PC-3 (cell line): Measurements from ENCODE around the gene SURF6. TPM values are rescaled to one million over a fixed set of nuclear protein-coding genes. Genes with fewer than 3 reads are reported as not detected.
A peak's percentile ranks its signal among the peaks of the same experiment; 100 is the strongest.
"Not testable (repeated sequence)": the region's sequence is repeated elsewhere in the genome, so short reads cannot be mapped to it uniquely, and the experiment has no call there.

Source experiments
- ATAC-seq: fragments of 200-7000 bp; cut with Tn5 transposase; 2 replicates; pipeline ENCODE4 v1.9.1; 2020; ENCODE audit warnings: mild to moderate bottlenecking, moderate library complexity
- BruUV-seq: library from RNA; stranded (reverse); fragments of 400-500 nt; replicated peaks from 2 replicates; lab custom pipeline; 2021; lab: Mats Ljungman, UMichigan
- CTCF ChIA-PET: fragments of 300-600 bp; sonication (Branson Sonifier 250); formaldehyde crosslinking; loops from one replicate; lab custom pipeline; 2022; ENCODE audit warnings: antibody characterized with exemption; lab: Charles Lee
- POLR2A ChIA-PET: fragments of 300-600 bp; sonication (Branson Sonifier 250); formaldehyde crosslinking; loops from one replicate; lab custom pipeline; 2022; ENCODE audit warnings: antibody characterized with exemption; ENCODE audit not compliant: unreplicated experiment; lab: Charles Lee
- DNase-seq: peaks from one replicate; pipeline ENCODE4 v3.0.0-alpha.2; 2015
- H2AFZ ChIP-seq: fragments of 300-600 bp; sonication (generic); 2 replicates; pipeline ENCODE4 v1.6.0; 2016; ENCODE audit warnings: antibody characterized with exemption, low read length
- H3F3A ChIP-seq: fragments of 300-600 bp; sonication (generic); one replicate; pipeline ENCODE4 v1.6.0; 2017; ENCODE audit warnings: antibody characterized with exemption, low read length, control low read depth, mild to moderate bottlenecking; ENCODE audit not compliant: unreplicated experiment
- H3K27ac ChIP-seq: fragments of 300-600 bp; sonication (generic); 2 replicates; pipeline ENCODE4 v1.5.1; 2016; ENCODE audit warnings: mild to moderate bottlenecking, low read length
- H3K27me3 ChIP-seq: fragments of 300-600 bp; sonication (generic); 2 replicates; pipeline ENCODE4 v1.6.1; 2016; ENCODE audit warnings: low read length, mixed read lengths
- H3K36me3 ChIP-seq: fragments of 300-600 bp; sonication (generic); 2 replicates; pipeline ENCODE4 v1.6.1; 2016; ENCODE audit warnings: low read depth, mixed run types, low read length, mixed read lengths
- H3K4me1 ChIP-seq: fragments of 300-600 bp; sonication (generic); 2 replicates; pipeline ENCODE4 v1.5.1; 2016; ENCODE audit warnings: low read length; ENCODE audit not compliant: insufficient read depth
- H3K4me2 ChIP-seq: fragments of 300-600 bp; sonication (generic); 2 replicates; pipeline ENCODE4 v1.6.0; 2016; ENCODE audit warnings: low read length
- H3K4me3 ChIP-seq: fragments of 300-600 bp; sonication (generic); 2 replicates; pipeline ENCODE4 v1.5.1; 2016; ENCODE audit warnings: mild to moderate bottlenecking, low read length, mixed read lengths
- H3K79me2 ChIP-seq: fragments of 300-600 bp; sonication (generic); 2 replicates; pipeline ENCODE4 v1.6.1; 2017; ENCODE audit warnings: low read length, mixed read lengths
- H3K9ac ChIP-seq: fragments of 300-600 bp; sonication (generic); 2 replicates; pipeline ENCODE4 v1.6.0; 2016; ENCODE audit warnings: mild to moderate bottlenecking, low read length
- H3K9me2 ChIP-seq: fragments of 300-600 bp; sonication (generic); replicated peaks from 2 replicates; pipeline ENCODE4 v1.6.1; 2016; ENCODE audit warnings: mixed run types, low read length, mixed read lengths
- H3K9me3 ChIP-seq: fragments of 300-600 bp; sonication (generic); 2 replicates; pipeline ENCODE4 v1.6.1; 2016; ENCODE audit warnings: low read length, mixed read lengths
- H4K20me1 ChIP-seq: fragments of 300-600 bp; sonication (generic); 2 replicates; pipeline ENCODE4 v1.6.1; 2016; ENCODE audit warnings: low read length, mixed read lengths
- CTCF ChIP-seq: fragments of 300-600 bp; sonication (generic); conservative IDR thresholded peaks from 2 replicates; pipeline ENCODE4 v1.5.1; 2017; ENCODE audit warnings: antibody characterized with exemption, low read depth, mild to moderate bottlenecking, low read length
- EZH2 ChIP-seq: fragments of 300-600 bp; sonication (generic); IDR thresholded peaks from one replicate; pipeline ENCODE4 v1.6.1; 2017; ENCODE audit warnings: antibody characterized with exemption, mild to moderate bottlenecking, low read length; ENCODE audit not compliant: unreplicated experiment
- EZH2phosphoT487 ChIP-seq: fragments of 300-600 bp; sonication (generic); IDR thresholded peaks from 2 replicates; pipeline ENCODE4 v1.6.1; 2018; ENCODE audit warnings: mild to moderate bottlenecking, antibody characterized with exemption, low read length, borderline replicate concordance
- intact Hi-C: fragments of 100-400 bp; cut with micrococcal nuclease; formaldehyde crosslinking; loops from 2 replicates; pipeline ENCODE4 v1.9.0; 2023
- total RNA-seq: library from RNA; depleted of rRNA; stranded (reverse); fragments of >200 nt; gene quantifications from 2 replicates; pipeline ENCODE4 v1.2.3, GENCODE V29; 2014

Gene SURF6
- total RNA-seq, 1 experiment from 2014 or later: 28.0 TPM

GRCh38 chr9:133377721-133378216 is 41.8 kb upstream of the SURF6 start:
- H4K20me1 ChIP-seq: 0 out of 2 replicates have a peak, but pooled peaks cover 6% of the 10 kb centered on the region
- H3K4me2 ChIP-seq: no peak overlapping the region
- no peaks in the 10 kb centered on the region for H3K27me3 ChIP-seq
- no peak overlapping the region for H3K27ac ChIP-seq
- H2AFZ ChIP-seq: no peak overlapping the region
- CTCF ChIA-PET: no interaction called here
- H3K9me2 ChIP-seq: no peaks in the 10 kb centered on the region
- peaks cover 29% of the 10 kb centered on the region for H3K79me2 ChIP-seq
- peak; percentile 27 for DNase-seq
- intact Hi-C loops: no loop called here
- no peak for TF ChIP-seq CTCF
- no peak for TF ChIP-seq EZH2phosphoT487
- no peak for TF ChIP-seq EZH2
- H3K36me3 ChIP-seq: no peaks in the 10 kb centered on the region
- no TSS peak for BruUV-seq
- H3K4me1 ChIP-seq: peaks cover 7% of the 10 kb centered on the region; the same call in 1 of the 2 replicates
- H3K4me3 ChIP-seq: no peak overlapping the region
- no peaks in the 10 kb centered on the region for H3K9me3 ChIP-seq
- H3F3A ChIP-seq: no peaks in the 10 kb centered on the region
- no peak overlapping the region for H3K9ac ChIP-seq
- ATAC-seq: 0 out of 2 replicates have a peak, but pooled peaks have one; percentile 6
- POLR2A ChIA-PET: no interaction called here

DNA sequence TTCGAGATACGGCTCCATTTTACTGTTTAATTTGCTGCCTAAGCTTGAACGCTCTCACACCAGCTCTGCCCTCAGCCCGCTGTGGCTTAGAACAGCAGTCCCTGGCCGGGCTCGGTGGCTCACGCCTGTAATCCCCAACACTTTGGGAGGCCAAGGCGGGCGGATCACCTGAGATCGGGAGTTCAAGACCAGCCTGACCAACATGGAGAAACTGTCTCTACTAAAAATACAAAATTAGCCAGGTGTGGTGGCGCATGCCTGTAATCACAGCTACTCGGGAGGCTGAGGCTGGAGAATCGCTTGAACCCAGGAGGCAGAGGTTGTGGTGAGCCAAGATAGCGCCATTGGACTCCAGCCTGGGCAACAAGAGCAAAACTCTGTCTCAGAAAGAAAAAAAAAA is 41.3 kb upstream of the SURF6 start:
- H3K4me3 ChIP-seq, intact Hi-C loops: not testable (repeated sequence)

GRCh38 chr9:133375724-133376654 is 40.0 kb upstream of the SURF6 start, which contains the start of the genes STKLD1 and SURF4:
Gene STKLD1, plus strand, starts transcription at chr9:133376366. Its CDS starts 108 bp downstream, at chr9:133376474.
Gene SURF4, minus strand, starts transcription at chr9:133376060. Its CDS starts 91 bp downstream, at chr9:133375969.
- H3K9ac ChIP-seq: peak within 1 kb of the TSS; percentile 90
- CTCF ChIA-PET: no interaction called here
- H3K36me3 ChIP-seq: no peaks in the 10 kb centered on the region
- POLR2A ChIA-PET: interaction anchor here (0.5 kb wide), 1 partner anchor 20 kb away, joined by 5 read pairs; no protein-coding TSS in a partner anchor
- DNase-seq (peak; percentile 92), ATAC-seq (peak; percentile 89)
- H3K27me3 ChIP-seq: no peaks in the 10 kb centered on the region
- TF ChIP-seq CTCF: no peak
- TF ChIP-seq EZH2phosphoT487: no peak
- no peak for TF ChIP-seq EZH2
- peaks cover 17% of the 10 kb centered on the region; the same call in 1 of the 2 replicates for H4K20me1 ChIP-seq
- peak within 1 kb of the TSS; percentile 93 for H3K4me2 ChIP-seq
- no peaks in the 10 kb centered on the region for H3K9me2 ChIP-seq
- H3F3A ChIP-seq: no peaks in the 10 kb centered on the region
- intact Hi-C loops: no loop called here
- H3K4me1 ChIP-seq: peaks cover 7% of the 10 kb centered on the region; the same call in 1 of the 2 replicates
- peak within 1 kb of the TSS; percentile 85 for H2AFZ ChIP-seq
- no TSS peak for BruUV-seq
- H3K9me3 ChIP-seq: no peaks in the 10 kb centered on the region
- peak within 1 kb of the TSS; percentile 78 for H3K4me3 ChIP-seq
- peak within 1 kb of the TSS; percentile 26; the same call in 1 of the 2 replicates for H3K27ac ChIP-seq
- H3K79me2 ChIP-seq: peaks cover 47% of the 10 kb centered on the region

More for the DNA sequence above, 41.3 kb upstream of the SURF6 start:
- H3F3A ChIP-seq, H2AFZ ChIP-seq, CTCF ChIA-PET, BruUV-seq, H4K20me1 ChIP-seq, H3K4me1 ChIP-seq, H3K36me3 ChIP-seq, DNase-seq, H3K27ac ChIP-seq, POLR2A ChIA-PET, H3K9ac ChIP-seq, H3K9me2 ChIP-seq, H3K9me3 ChIP-seq, H3K27me3 ChIP-seq, ATAC-seq: not testable (repeated sequence)
- Histone ChIP-seq H3K4me2 (0 out of 2 replicates have a peak overlapping the region, but pooled peaks have one; percentile 91), H3K79me2 (peaks cover 34% of the 10 kb centered on the region)
